ENCODE measurements around the gene WIPF1.

Gene WIPF1

GRCh38 chr2:174611854-174612253 lies 14.2 kb upstream of the WIPF1 start:
- H3F3A ChIP-seq (ENCODE audit: low read depth) = peaks cover 2% of the 10 kb centered on the region; the same call in 1 of the 2 replicates
- H3K36me3 ChIP-seq (ENCODE audit: insufficient read depth, low read length) = no peaks in the 10 kb centered on the region
- H2AFZ ChIP-seq (ENCODE audit: low read length) = no peak overlapping the region
- H4K20me1 ChIP-seq (ENCODE audit: insufficient read depth, low read length, poor library complexity, severe bottlenecking) = peaks cover 9% of the 10 kb centered on the region
- no peaks in the 10 kb centered on the region for H3K9me3 ChIP-seq (ENCODE audit: insufficient read depth, low read depth, low read length)
- TF ChIP-seq EZH2phosphoT487 (IDR thresholded peaks at IDR 0.05; ENCODE audit: borderline replicate concordance) (no peak), CTCF (conservative IDR thresholded peaks at IDR 0.05; ENCODE audit: low read length) (no peak)
- peaks cover 76% of the 10 kb centered on the region for H3K79me2 ChIP-seq (ENCODE audit: insufficient read depth, low read length)
- no peaks in the 10 kb centered on the region for H3K27me3 ChIP-seq (ENCODE audit: insufficient read depth, low read length, poor library complexity, severe bottlenecking)
- no peaks in the 10 kb centered on the region for H3K9me2 ChIP-seq (replicated peaks; ENCODE audit: low read depth, low read length)
- peaks cover 54% of the 10 kb centered on the region for H3K4me1 ChIP-seq (ENCODE audit: insufficient read depth, low read length, poor library complexity, severe bottlenecking)
- H3K4me2 ChIP-seq (ENCODE audit: low read depth, low read length, poor library complexity, severe bottlenecking) = no peak overlapping the region
- H3K4me3 ChIP-seq (ENCODE audit: low read length, poor library complexity, severe bottlenecking) = no peak overlapping the region
- H3K9ac ChIP-seq (ENCODE audit: low read depth, low read length, poor library complexity, severe bottlenecking) = no peak overlapping the region

- H3F3A ChIP-seq (ENCODE audit: low read depth) = no peaks in the 10 kb centered on the region
- no peaks in the 10 kb centered on the region for H3K9me2 ChIP-seq (replicated peaks; ENCODE audit: low read depth, low read length)
- no peak overlapping the region for H3K4me3 ChIP-seq (ENCODE audit: low read length, poor library complexity, severe bottlenecking)
- peaks cover 80% of the 10 kb centered on the region for H3K79me2 ChIP-seq (ENCODE audit: insufficient read depth, low read length)
- H3K27me3 ChIP-seq (ENCODE audit: insufficient read depth, low read length, poor library complexity, severe bottlenecking) = no peaks in the 10 kb centered on the region
- H4K20me1 ChIP-seq (ENCODE audit: insufficient read depth, low read length, poor library complexity, severe bottlenecking) = peaks cover 10% of the 10 kb centered on the region
- no peak overlapping the region for H3K9ac ChIP-seq (ENCODE audit: low read depth, low read length, poor library complexity, severe bottlenecking)
- no peak overlapping the region for H2AFZ ChIP-seq (ENCODE audit: low read length)
- no peaks in the 10 kb centered on the region for H3K36me3 ChIP-seq (ENCODE audit: insufficient read depth, low read length)
- peaks cover 46% of the 10 kb centered on the region for H3K4me1 ChIP-seq (ENCODE audit: insufficient read depth, low read length, poor library complexity, severe bottlenecking)
- no peaks in the 10 kb centered on the region for H3K9me3 ChIP-seq (ENCODE audit: insufficient read depth, low read depth, low read length)
- TF ChIP-seq CTCF (conservative IDR thresholded peaks at IDR 0.05; ENCODE audit: low read length) (no peak), EZH2phosphoT487 (IDR thresholded peaks at IDR 0.05; ENCODE audit: borderline replicate concordance) (no peak)
- peak overlapping the region; percentile 19 for H3K4me2 ChIP-seq (ENCODE audit: low read depth, low read length, poor library complexity, severe bottlenecking)
These were observed 13.4 kb upstream of the WIPF1 start for GRCh38 chr2:174611006-174611405.

- peak overlapping the region; percentile 19 for H3K4me2 ChIP-seq (ENCODE audit: low read depth, low read length, poor library complexity, severe bottlenecking)
- TF ChIP-seq CTCF (conservative IDR thresholded peaks at IDR 0.05; ENCODE audit: low read length) = no peak
- no peak for TF ChIP-seq EZH2phosphoT487 (IDR thresholded peaks at IDR 0.05; ENCODE audit: borderline replicate concordance)
- H3K9me3 ChIP-seq (ENCODE audit: insufficient read depth, low read depth, low read length) = no peaks in the 10 kb centered on the region
- no peak overlapping the region for H3K9ac ChIP-seq (ENCODE audit: low read depth, low read length, poor library complexity, severe bottlenecking)
- no peaks in the 10 kb centered on the region for H3K27me3 ChIP-seq (ENCODE audit: insufficient read depth, low read length, poor library complexity, severe bottlenecking)
- H3K79me2 ChIP-seq (ENCODE audit: insufficient read depth, low read length) = peaks cover 82% of the 10 kb centered on the region
- no peaks in the 10 kb centered on the region for H3K9me2 ChIP-seq (replicated peaks; ENCODE audit: low read depth, low read length)
- no peaks in the 10 kb centered on the region for H3K36me3 ChIP-seq (ENCODE audit: insufficient read depth, low read length)
- H4K20me1 ChIP-seq (ENCODE audit: insufficient read depth, low read length, poor library complexity, severe bottlenecking) = peaks cover 10% of the 10 kb centered on the region
- H3K4me3 ChIP-seq (ENCODE audit: low read length, poor library complexity, severe bottlenecking) = no peak overlapping the region
- H3K4me1 ChIP-seq (ENCODE audit: insufficient read depth, low read length, poor library complexity, severe bottlenecking) = peaks cover 40% of the 10 kb centered on the region
- H2AFZ ChIP-seq (ENCODE audit: low read length) = no peak overlapping the region
- H3F3A ChIP-seq (ENCODE audit: low read depth) = no peaks in the 10 kb centered on the region
These were observed 12.8 kb upstream of the WIPF1 start for GRCh38 chr2:174610243-174610995.
